Breast epithelium (tissue), 3 donors: ENCODE measurements around the gene ENAH.

Source experiments
- POLR2AphosphoS5 ChIP-seq, 3 donors: sonication (generic); formaldehyde crosslinking; IDR thresholded peaks; one replicate each; pipeline ENCODE4 v1.6.1; 2017; ENCODE audit warnings: antibody characterized with exemption in 3 of 3
- TF ChIP-seq, protein P1 (sequence below), 3 donors: fragments of 450-650 bp; IDR thresholded peaks; one replicate each; pipeline ENCODE4 v1.5.1; 2016 to 2017; ENCODE audit warnings: antibody characterized with exemption in 3 of 3, mild to moderate bottlenecking in 3 of 3, moderate library complexity in 3 of 3

DNA sequence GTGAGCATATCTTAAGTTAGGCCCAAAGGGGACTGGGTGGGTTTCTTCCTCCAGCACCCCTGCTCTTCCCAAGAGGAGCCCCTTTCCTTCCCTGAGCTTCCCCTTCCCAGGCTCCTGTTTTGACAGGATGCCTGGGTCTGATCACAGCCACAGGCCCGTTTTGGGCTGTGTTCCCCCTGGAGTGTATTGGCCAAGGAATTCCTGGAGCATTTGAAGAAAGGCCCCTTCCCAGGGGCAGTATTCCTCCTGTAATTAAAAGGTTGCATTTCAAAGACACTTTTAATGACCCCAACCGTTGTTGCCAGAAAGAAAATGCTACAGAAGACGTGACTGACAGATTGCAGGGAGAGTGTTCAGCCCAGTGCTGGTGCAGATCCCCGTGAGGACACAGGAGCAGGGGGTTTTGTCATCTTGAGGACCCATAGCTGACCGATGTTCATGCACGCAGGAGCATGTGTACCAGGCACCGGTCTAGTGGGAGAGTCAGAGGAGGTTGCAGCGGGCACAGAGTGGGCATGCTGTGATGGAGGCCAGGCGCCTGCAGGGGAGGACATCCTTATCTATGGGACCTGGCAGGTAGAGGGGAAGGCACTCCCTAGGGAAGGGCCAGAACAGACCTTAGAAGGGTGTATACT is 205.8 kb downstream of the ENAH start:
- TF ChIP-seq, protein P1, sequence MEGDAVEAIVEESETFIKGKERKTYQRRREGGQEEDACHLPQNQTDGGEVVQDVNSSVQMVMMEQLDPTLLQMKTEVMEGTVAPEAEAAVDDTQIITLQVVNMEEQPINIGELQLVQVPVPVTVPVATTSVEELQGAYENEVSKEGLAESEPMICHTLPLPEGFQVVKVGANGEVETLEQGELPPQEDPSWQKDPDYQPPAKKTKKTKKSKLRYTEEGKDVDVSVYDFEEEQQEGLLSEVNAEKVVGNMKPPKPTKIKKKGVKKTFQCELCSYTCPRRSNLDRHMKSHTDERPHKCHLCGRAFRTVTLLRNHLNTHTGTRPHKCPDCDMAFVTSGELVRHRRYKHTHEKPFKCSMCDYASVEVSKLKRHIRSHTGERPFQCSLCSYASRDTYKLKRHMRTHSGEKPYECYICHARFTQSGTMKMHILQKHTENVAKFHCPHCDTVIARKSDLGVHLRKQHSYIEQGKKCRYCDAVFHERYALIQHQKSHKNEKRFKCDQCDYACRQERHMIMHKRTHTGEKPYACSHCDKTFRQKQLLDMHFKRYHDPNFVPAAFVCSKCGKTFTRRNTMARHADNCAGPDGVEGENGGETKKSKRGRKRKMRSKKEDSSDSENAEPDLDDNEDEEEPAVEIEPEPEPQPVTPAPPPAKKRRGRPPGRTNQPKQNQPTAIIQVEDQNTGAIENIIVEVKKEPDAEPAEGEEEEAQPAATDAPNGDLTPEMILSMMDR (IDR thresholded peaks at IDR 0.05), result no peak
- no peak for TF ChIP-seq POLR2AphosphoS5 (IDR thresholded peaks at IDR 0.05)
